ENCODE measurements around the gene CLEC2L. TPM values are rescaled to one million over a fixed set of nuclear protein-coding genes. Genes with fewer than 3 reads are reported as not detected.

The CLEC2L gene
- total and polyA plus RNA-seq, 2 of the 13 experiments (the other 11 are each of a cell fraction or from before 2014, with no cell fraction given) = 0.20 to 0.25 TPM

DNA sequence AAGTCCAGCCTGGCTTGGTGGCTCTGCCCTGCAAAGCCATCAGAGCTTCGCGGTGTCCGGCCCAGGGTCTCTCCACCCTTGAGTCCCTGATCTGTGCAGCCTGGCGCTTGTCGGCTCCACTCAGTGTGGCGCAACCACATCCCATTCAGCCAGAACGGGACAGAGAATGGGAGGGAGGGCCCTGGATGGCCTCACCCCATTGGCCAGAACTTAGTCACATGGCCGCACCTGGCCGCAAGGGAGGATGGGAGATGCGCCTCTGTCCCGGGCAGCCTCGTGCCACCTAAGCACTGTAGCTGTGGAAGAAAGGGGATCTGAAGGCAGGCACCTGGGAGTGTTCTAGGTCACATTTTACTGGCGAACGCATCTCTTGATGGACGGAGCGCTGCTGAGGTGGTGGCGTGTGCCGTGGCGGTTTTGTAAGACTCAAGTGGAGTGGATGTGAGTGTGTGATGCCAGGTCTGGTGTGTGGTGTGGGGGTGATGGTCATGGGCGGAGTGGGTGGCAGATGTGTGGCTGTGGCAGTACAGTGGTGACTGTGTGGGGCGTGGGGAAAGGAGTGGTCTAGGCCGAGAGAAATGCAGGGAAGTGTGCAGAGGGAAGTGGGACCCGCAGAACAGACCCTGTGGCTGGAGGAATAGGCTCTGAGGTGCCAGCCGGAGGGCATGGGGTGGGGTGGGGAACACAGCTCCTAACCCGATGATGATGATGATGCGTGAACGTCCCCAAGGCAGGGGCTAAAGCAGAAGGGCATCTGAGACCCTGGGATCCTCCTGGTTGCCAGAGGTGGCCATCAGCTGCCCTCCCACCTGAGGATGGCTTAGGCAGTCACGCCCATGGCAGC lies 19.0 kb downstream of the CLEC2L start (continued):
- TF ChIP-seq, protein P1, sequence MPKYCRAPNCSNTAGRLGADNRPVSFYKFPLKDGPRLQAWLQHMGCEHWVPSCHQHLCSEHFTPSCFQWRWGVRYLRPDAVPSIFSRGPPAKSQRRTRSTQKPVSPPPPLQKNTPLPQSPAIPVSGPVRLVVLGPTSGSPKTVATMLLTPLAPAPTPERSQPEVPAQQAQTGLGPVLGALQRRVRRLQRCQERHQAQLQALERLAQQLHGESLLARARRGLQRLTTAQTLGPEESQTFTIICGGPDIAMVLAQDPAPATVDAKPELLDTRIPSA (CRISPR knock-in tag; IDR thresholded peaks at IDR 0.05; ENCODE audit: borderline replicate concordance) = no peak
- TF ChIP-seq SIN3B (IDR thresholded peaks at IDR 0.05; ENCODE audit: low read length) (no peak), KLF9 (CRISPR knock-in tag; IDR thresholded peaks at IDR 0.05; ENCODE audit: low read depth) (no peak), NFYB (CRISPR knock-in tag; IDR thresholded peaks at IDR 0.05) (peak; percentile 48; the same call in 1 of the 2 replicates), ZNF83 (CRISPR knock-in tag; IDR thresholded peaks at IDR 0.05; ENCODE audit: borderline replicate concordance) (no peak), ZNF143 (CRISPR knock-in tag; IDR thresholded peaks at IDR 0.05) (peak; percentile 77)
- TF ChIP-seq, protein P2, sequence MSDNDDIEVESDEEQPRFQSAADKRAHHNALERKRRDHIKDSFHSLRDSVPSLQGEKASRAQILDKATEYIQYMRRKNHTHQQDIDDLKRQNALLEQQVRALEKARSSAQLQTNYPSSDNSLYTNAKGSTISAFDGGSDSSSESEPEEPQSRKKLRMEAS (IDR thresholded peaks at IDR 0.05) = peak; percentile 41; the same call in 1 of the 2 replicates
- TF ChIP-seq, protein P3, sequence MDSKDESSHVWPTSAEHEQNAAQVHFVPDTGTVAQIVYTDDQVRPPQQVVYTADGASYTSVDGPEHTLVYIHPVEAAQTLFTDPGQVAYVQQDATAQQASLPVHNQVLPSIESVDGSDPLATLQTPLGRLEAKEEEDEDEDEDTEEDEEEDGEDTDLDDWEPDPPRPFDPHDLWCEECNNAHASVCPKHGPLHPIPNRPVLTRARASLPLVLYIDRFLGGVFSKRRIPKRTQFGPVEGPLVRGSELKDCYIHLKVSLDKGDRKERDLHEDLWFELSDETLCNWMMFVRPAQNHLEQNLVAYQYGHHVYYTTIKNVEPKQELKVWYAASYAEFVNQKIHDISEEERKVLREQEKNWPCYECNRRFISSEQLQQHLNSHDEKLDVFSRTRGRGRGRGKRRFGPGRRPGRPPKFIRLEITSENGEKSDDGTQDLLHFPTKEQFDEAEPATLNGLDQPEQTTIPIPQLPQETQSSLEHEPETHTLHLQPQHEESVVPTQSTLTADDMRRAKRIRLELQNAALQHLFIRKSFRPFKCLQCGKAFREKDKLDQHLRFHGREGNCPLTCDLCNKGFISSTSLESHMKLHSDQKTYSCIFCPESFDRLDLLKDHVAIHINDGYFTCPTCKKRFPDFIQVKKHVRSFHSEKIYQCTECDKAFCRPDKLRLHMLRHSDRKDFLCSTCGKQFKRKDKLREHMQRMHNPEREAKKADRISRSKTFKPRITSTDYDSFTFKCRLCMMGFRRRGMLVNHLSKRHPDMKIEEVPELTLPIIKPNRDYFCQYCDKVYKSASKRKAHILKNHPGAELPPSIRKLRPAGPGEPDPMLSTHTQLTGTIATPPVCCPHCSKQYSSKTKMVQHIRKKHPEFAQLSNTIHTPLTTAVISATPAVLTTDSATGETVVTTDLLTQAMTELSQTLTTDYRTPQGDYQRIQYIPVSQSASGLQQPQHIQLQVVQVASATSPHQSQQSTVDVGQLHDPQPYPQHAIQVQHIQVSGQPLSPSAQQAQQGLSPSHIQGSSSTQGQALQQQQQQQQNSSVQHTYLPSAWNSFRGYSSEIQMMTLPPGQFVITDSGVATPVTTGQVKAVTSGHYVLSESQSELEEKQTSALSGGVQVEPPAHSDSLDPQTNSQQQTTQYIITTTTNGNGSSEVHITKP (CRISPR knock-in tag; IDR thresholded peaks at IDR 0.05; ENCODE audit: low read depth) = no peak

All from HepG2 (cell line).